Naive thymus-derived CD4-positive, alpha-beta T cell (primary cell): ENCODE data around the gene TSHZ3. TPM values are rescaled to one million over a fixed set of nuclear protein-coding genes. Genes with fewer than 3 reads are reported as not detected.

Experiments
- ATAC-seq: fragments of 150-1000 bp; cut with Tn5 transposase; 2 replicates; pipeline ENCODE4 v1.10.0; 2021; ENCODE audit warnings: mild to moderate bottlenecking, moderate library complexity
- CTCF ChIA-PET: fragments of 350-600 bp; sonication (Branson Sonifier 250); formaldehyde crosslinking; loops from one replicate; lab custom pipeline; 2021; ENCODE audit warnings: antibody characterized with exemption; lab: Charles Lee
- POLR2A ChIA-PET: fragments of 350-600 bp; sonication (Branson Sonifier 250); formaldehyde crosslinking; loops from one replicate; lab custom pipeline; 2021; ENCODE audit warnings: antibody characterized with exemption, inconsistent platforms; lab: Charles Lee
- DNase-seq, 9 donors: peaks; one replicate each; pipeline versions ENCODE4 v3.0.0 to v3.0.0-alpha.2; 2020 to 2022; ENCODE audit warnings: mixed read lengths in 1 of 9
- H3K27ac ChIP-seq: one replicate; pipeline ENCODE4 v1.7.0; 2013; ENCODE audit warnings: mild to moderate bottlenecking, low read depth, low read length, moderate library complexity
- H3K27me3 ChIP-seq, 2 donors: one replicate each; pipeline ENCODE4 v1.7.0; 2013; ENCODE audit warnings: low read length in 2 of 2, mild to moderate bottlenecking in 2 of 2, moderate library complexity in 2 of 2; ENCODE audit not compliant: control insufficient read depth in 2 of 2, insufficient read depth in 2 of 2
- H3K36me3 ChIP-seq, 3 experiments: 1 replicate in 2 of 3; 2 replicates in 1 of 3; pipeline ENCODE4 v1.7.0; 2013; ENCODE audit warnings: low read length in 3 of 3, mild to moderate bottlenecking in 3 of 3, moderate library complexity in 1 of 3; ENCODE audit not compliant: insufficient read depth in 3 of 3, control insufficient read depth in 2 of 3
- H3K4me1 ChIP-seq, 2 donors: one replicate each; pipeline ENCODE4 v1.7.0; 2013; ENCODE audit warnings: low read length in 2 of 2, mild to moderate bottlenecking in 2 of 2, moderate library complexity in 1 of 2; ENCODE audit not compliant: control insufficient read depth in 2 of 2, insufficient read depth in 2 of 2
- H3K4me3 ChIP-seq: 2 replicates; pipeline ENCODE4 v1.7.0; 2013; ENCODE audit warnings: mild to moderate bottlenecking, low read length
- H3K9me3 ChIP-seq, 3 experiments: 1 replicate in 2 of 3; 2 replicates in 1 of 3; pipeline ENCODE4 v1.7.0; 2013; ENCODE audit warnings: low read length in 3 of 3; ENCODE audit not compliant: control insufficient read depth in 2 of 3
- H3K27ac Mint-ChIP-seq, 9 donors: one replicate each; pipeline ENCODE4 v1.8.0; 2020 to 2022; ENCODE audit warnings: mixed read lengths in 9 of 9, mild to moderate bottlenecking in 8 of 9, moderate library complexity in 5 of 9, inconsistent platforms in 2 of 9
- H3K27me3 Mint-ChIP-seq, 5 donors: one replicate each; pipeline ENCODE4 v1.8.0; 2021 to 2022; ENCODE audit warnings: mixed read lengths in 5 of 5, mild to moderate bottlenecking in 1 of 5
- H3K36me3 Mint-ChIP-seq, 5 donors: one replicate each; pipeline ENCODE4 v1.8.0; 2020 to 2022; ENCODE audit warnings: mixed read lengths in 5 of 5, mild to moderate bottlenecking in 3 of 5, inconsistent platforms in 1 of 5
- H3K4me1 Mint-ChIP-seq, 7 donors: one replicate each; pipeline ENCODE4 v1.8.0; 2020 to 2022; ENCODE audit warnings: mixed read lengths in 7 of 7, mild to moderate bottlenecking in 3 of 7, inconsistent platforms in 1 of 7
- H3K4me3 Mint-ChIP-seq, 10 donors: one replicate each; pipeline ENCODE4 v1.8.0; 2020 to 2022; ENCODE audit warnings: mild to moderate bottlenecking in 10 of 10, mixed read lengths in 10 of 10, moderate library complexity in 6 of 10, inconsistent platforms in 2 of 10
- H3K9me3 Mint-ChIP-seq, 11 donors: one replicate each; pipeline ENCODE4 v1.8.0; 2020 to 2022; ENCODE audit warnings: mixed read lengths in 11 of 11, mild to moderate bottlenecking in 4 of 11, inconsistent platforms in 1 of 11, moderate library complexity in 1 of 11
- intact Hi-C, 2 donors: fragments of 100-400 bp; cut with micrococcal nuclease; formaldehyde crosslinking; loops; one replicate each; pipeline ENCODE4 v1.15.1; 2023
- polyA plus RNA-seq, 2 donors: library from polyadenylated mRNA; unstranded; fragments of 300-500 nt; fragmentation: Illumina TruSeq; gene quantifications; one replicate each; pipeline ENCODE4 v1.2.3, GENCODE V29; 2021
- total RNA-seq, 6 experiments: library from RNA in 5 of 6; stranded (reverse) in 5 of 6; gene quantifications; 1 replicate in 5 of 6; 2 replicates in 1 of 6; pipeline ENCODE4 v1.2.3 and lab custom pipeline; 2021 to 2026

TSHZ3 gene
- total and polyA plus RNA-seq, 7 experiments from 2014 or later = 0.08 to 6.0 (median 0.20) TPM; not detected in 1

DNA sequence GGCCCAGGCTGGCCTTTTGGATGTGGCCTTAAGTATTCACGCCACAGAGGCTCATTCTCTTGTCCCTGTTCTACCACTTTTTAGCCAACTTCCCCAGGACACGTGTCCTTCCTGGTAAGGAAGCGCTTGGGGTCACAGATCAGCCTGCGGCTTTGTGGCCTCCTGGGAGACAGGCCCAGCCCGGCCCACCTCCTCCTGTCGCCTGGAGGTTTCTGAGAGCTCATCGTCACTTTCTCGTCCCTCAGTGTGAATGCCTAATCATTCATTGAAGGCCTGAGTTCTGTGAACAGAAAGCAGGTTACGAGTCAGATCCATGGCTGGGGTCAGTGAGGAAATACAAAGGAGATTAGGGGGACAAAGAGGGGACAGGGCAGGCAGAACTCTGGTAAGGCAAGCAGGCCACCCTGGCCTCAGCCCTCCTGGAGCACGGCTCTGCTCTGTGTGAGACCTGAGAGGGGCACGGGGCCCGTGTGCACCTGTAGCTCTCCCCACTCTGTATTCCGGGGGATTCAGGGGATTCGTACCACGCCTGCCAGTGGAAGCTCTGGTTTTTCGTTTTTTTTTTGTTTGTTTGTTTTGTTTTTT lies 38.6 kb upstream of the TSHZ3 start:
- Histone ChIP-seq H3K36me3 (no peaks in the 10 kb centered on the region), H3K9me3 (no peaks in the 10 kb centered on the region), H3K4me3 (no peak overlapping the region), H3K27me3 (no peaks in the 10 kb centered on the region), H3K27ac (no peak overlapping the region), H3K4me1 (no peaks in the 10 kb centered on the region)
- Mint-ChIP-seq H3K27ac (no peak overlapping the region), H3K36me3 (no peaks in the 10 kb centered on the region), H3K4me1 (no peaks in the 10 kb centered on the region), H3K27me3 (peaks cover 3 to 28% (median 16%) of the 10 kb centered on the region in 5 donors), H3K4me3 (no peak overlapping the region), H3K9me3 (peaks cover 0 to 2% (median 0%) of the 10 kb centered on the region in 11 donors)
- DNase-seq = no peak
- no peak for ATAC-seq
- ChIA-PET POLR2A (no interaction called here), CTCF (no interaction called here)
- intact Hi-C loops = no loop called here

DNA sequence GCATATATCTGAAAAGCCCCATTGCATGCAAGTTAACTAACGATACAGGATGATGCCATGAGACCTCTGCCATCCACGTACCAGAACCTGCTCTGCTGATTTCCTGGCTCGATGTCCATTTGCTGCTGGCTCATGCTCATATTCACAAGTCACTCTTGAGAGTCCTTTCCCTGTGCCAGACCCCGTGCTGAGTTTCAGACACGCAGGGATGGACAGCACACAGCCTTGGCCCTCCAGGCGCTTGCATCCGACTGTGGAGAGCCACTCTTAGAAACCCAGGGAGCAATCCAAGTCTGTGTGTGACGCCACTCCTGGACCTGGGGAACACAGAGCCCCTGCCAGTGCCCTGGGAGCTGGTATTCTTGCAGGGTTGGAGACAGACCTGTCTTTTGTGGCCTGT lies 37.6 kb upstream of the TSHZ3 start:
- ChIA-PET POLR2A (no interaction called here), CTCF (no interaction called here)
- no peak overlapping the region for H3K27ac ChIP-seq
- Mint-ChIP-seq H3K9me3 (peaks cover 0 to 2% (median 0%) of the 10 kb centered on the region in 11 donors), H3K27ac (no peak overlapping the region), H3K27me3 (peaks cover 3 to 25% (median 18%) of the 10 kb centered on the region in 5 donors), H3K36me3 (no peaks in the 10 kb centered on the region), H3K4me1 (no peaks in the 10 kb centered on the region), H3K4me3 (no peak overlapping the region)
- no peak overlapping the region for H3K4me3 ChIP-seq
- DNase-seq = no peak
- ATAC-seq = no peak
- H3K9me3 ChIP-seq = no peaks in the 10 kb centered on the region
- no peaks in the 10 kb centered on the region for H3K27me3 ChIP-seq
- no peaks in the 10 kb centered on the region for H3K36me3 ChIP-seq
- intact Hi-C loops = no loop called here
- no peaks in the 10 kb centered on the region for H3K4me1 ChIP-seq

GRCh38 chr19:31385744-31386143 lies 36.5 kb upstream of the TSHZ3 start:
- DNase-seq (no peak), ATAC-seq (no peak)
- H3K4me3 ChIP-seq = no peak overlapping the region
- peaks cover 0 to 2% (median 0%) of the 10 kb centered on the region in 11 donors for H3K9me3 Mint-ChIP-seq
- POLR2A ChIA-PET = no interaction called here
- H3K36me3 ChIP-seq = no peaks in the 10 kb centered on the region
- no peaks in the 10 kb centered on the region for H3K4me1 ChIP-seq
- intact Hi-C loops = no loop called here
- H3K27me3 ChIP-seq = no peaks in the 10 kb centered on the region
- CTCF ChIA-PET = no interaction called here
- H3K4me1 Mint-ChIP-seq = no peaks in the 10 kb centered on the region
- no peak overlapping the region for H3K4me3 Mint-ChIP-seq
- H3K27me3 Mint-ChIP-seq = peaks cover 3 to 25% (median 18%) of the 10 kb centered on the region in 5 donors
- H3K27ac ChIP-seq = no peak overlapping the region
- H3K27ac Mint-ChIP-seq = no peak overlapping the region
- H3K36me3 Mint-ChIP-seq = no peaks in the 10 kb centered on the region
- no peaks in the 10 kb centered on the region for H3K9me3 ChIP-seq

DNA sequence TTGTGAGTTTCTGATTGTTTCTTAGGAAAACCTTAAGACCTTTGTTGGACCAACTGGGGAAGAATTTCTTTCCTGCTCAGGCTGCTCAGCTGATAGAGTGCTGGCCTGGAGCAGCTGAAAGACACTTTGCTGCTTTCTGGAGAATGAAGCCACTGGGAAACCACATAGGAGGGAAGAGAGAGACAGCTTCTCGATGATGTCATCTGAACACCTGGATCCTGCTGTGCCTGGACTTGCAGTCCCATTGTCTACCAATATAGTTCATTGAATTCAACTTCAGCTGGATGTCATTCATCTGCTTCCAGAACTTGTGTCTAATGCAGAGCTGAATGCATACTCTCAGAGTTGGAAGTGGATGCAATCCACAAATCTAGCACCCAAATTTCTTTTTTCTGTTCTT lies 34.3 kb upstream of the TSHZ3 start:
- ATAC-seq (no peak), DNase-seq (no peak)
- H3K4me3 Mint-ChIP-seq = no peak overlapping the region
- Histone ChIP-seq H3K27me3 (no peaks in the 10 kb centered on the region), H3K27ac (no peak overlapping the region), H3K4me3 (no peak overlapping the region), H3K36me3 (no peaks in the 10 kb centered on the region), H3K4me1 (no peaks in the 10 kb centered on the region), H3K9me3 (no peaks in the 10 kb centered on the region)
- peaks cover 3 to 25% (median 16%) of the 10 kb centered on the region in 5 donors for H3K27me3 Mint-ChIP-seq
- intact Hi-C loops = no loop called here
- no peak overlapping the region for H3K27ac Mint-ChIP-seq
- H3K9me3 Mint-ChIP-seq = peaks cover 0 to 2% (median 0%) of the 10 kb centered on the region in 11 donors
- ChIA-PET POLR2A (no interaction called here), CTCF (interaction anchor here (0.6 kb wide), 1 partner anchor 14 kb away, joined by 4 read pairs; no protein-coding TSS in a partner anchor)
- no peaks in the 10 kb centered on the region for H3K36me3 Mint-ChIP-seq
- H3K4me1 Mint-ChIP-seq = no peaks in the 10 kb centered on the region

DNA sequence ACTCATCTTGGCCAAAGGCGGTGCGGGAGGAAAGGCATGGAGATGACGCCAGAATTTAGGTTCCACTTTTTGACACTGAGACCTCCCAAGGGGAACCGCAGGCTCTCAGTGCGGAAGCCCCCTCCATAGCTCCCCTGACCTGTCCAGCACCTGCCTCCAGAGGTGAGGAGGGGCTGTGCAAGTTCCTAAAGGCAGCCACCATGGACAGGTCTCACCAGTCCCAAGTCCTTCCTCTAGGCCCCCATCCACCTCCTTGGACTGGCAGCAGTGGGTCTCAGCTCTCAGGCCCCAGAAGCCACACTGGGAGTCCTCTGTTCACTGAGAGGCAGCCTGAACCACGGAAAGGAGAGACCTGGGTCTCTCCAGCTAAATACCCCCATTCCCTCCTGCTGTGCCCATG lies 31.6 kb upstream of the TSHZ3 start:
- CTCF ChIA-PET = interaction anchor here (0.6 kb wide), 1 partner anchor 638 kb away, joined by 3 read pairs; no protein-coding TSS in a partner anchor
- peaks cover 0 to 30% (median 22%) of the 10 kb centered on the region in 5 donors for H3K27me3 Mint-ChIP-seq
- peak overlapping the region in 1 of 9 donors; percentile 1 for H3K27ac Mint-ChIP-seq

DNA sequence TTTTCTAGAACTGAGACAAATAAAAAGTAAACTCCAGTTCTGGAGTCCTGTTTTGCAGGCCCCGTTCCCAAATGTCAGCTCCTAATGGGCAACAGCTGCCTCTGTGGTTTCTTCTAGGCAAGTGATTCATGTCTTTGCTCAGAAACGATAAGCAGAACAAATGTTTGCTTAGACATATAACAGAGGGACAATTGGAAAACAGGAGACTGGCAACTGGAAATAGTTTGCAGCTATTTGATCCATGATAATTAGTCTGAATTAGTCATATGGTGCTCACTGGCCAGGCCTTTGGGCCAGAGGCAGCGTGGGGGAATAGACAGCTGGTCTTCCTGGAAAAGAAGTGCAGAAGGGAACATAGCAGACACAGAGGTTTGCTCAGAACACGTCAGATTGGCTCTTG lies 29.2 kb upstream of the TSHZ3 start:
- Mint-ChIP-seq H3K4me3 (no peak overlapping the region), H3K4me1 (no peaks in the 10 kb centered on the region), H3K27ac (no peak overlapping the region), H3K9me3 (peaks cover 0 to 4% (median 0%) of the 10 kb centered on the region in 11 donors), H3K36me3 (peaks cover 0 to 5% (median 0%) of the 10 kb centered on the region in 5 donors), H3K27me3 (peaks cover 4 to 24% (median 21%) of the 10 kb centered on the region in 5 donors)
- Histone ChIP-seq H3K9me3 (no peaks in the 10 kb centered on the region), H3K27ac (no peak overlapping the region), H3K4me3 (no peak overlapping the region), H3K4me1 (no peaks in the 10 kb centered on the region), H3K27me3 (peaks cover 0 to 3% of the 10 kb centered on the region in 2 donors), H3K36me3 (no peaks in the 10 kb centered on the region)
- ATAC-seq (no peak), DNase-seq (no peak)
- intact Hi-C loops = no loop called here
- ChIA-PET POLR2A (no interaction called here), CTCF (no interaction called here)

More for the DNA sequence above, 31.6 kb upstream of the TSHZ3 start:
- Histone ChIP-seq H3K27ac (no peak overlapping the region), H3K4me3 (no peak overlapping the region), H3K4me1 (no peaks in the 10 kb centered on the region), H3K27me3 (peaks cover 0 to 3% of the 10 kb centered on the region in 2 donors), H3K36me3 (no peaks in the 10 kb centered on the region), H3K9me3 (no peaks in the 10 kb centered on the region)
- ATAC-seq = no peak
- Mint-ChIP-seq H3K4me3 (no peak overlapping the region), H3K36me3 (no peaks in the 10 kb centered on the region), H3K9me3 (peaks cover 0 to 2% (median 0%) of the 10 kb centered on the region in 11 donors), H3K4me1 (no peaks in the 10 kb centered on the region)
- POLR2A ChIA-PET = no interaction called here
- no peak for DNase-seq
- intact Hi-C loops = no loop called here

DNA sequence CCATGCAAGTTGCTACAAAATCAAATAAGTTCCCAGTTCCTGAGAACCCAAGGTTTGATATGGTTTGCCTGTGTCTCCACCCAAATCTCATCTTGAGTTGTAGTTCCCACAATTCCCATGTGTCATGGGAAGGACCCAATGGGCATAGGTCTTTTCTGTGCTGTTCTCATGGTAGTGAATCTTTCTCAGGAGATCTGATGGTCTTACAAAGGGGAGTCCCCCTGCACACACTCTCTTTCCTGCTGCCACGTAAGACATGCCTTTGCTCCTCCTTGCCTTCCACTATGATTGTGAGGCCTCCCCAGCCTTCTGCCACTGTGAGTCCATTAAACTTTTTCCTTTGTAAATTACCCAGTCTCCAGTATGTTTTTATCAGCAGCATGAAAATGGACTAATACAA lies 28.5 kb upstream of the TSHZ3 start:
- intact Hi-C loops = no loop called here
- peaks cover 0 to 6% (median 5%) of the 10 kb centered on the region in 7 donors for H3K4me1 Mint-ChIP-seq
- no peak overlapping the region for H3K4me3 ChIP-seq
- H3K4me1 ChIP-seq = peaks cover 2 to 3% of the 10 kb centered on the region in 2 donors
- no peaks in the 10 kb centered on the region for H3K9me3 ChIP-seq
- H3K27ac ChIP-seq = no peak overlapping the region
- H3K27me3 ChIP-seq = peaks cover 0 to 3% of the 10 kb centered on the region in 2 donors
- ATAC-seq (no peak), DNase-seq (no peak)
- H3K27me3 Mint-ChIP-seq = peaks cover 4 to 24% (median 19%) of the 10 kb centered on the region in 5 donors
- no peak overlapping the region for H3K27ac Mint-ChIP-seq
- peaks cover 0 to 4% (median 0%) of the 10 kb centered on the region in 11 donors for H3K9me3 Mint-ChIP-seq
- POLR2A ChIA-PET = no interaction called here
- no peak overlapping the region for H3K4me3 Mint-ChIP-seq
- CTCF ChIA-PET = no interaction called here
- peaks cover 0 to 5% (median 0%) of the 10 kb centered on the region in 5 donors for H3K36me3 Mint-ChIP-seq
- H3K36me3 ChIP-seq = no peaks in the 10 kb centered on the region
